Measurements from ENCODE around the gene MRNIP. TPM values are rescaled to one million over a fixed set of nuclear protein-coding genes. Genes with fewer than 3 reads are reported as not detected.

Gene MRNIP
- total and polyA plus RNA-seq, 2 of the 8 experiments (the other 6 are each of a cell fraction or from before 2014, with no cell fraction given): 29.6 TPM

DNA sequence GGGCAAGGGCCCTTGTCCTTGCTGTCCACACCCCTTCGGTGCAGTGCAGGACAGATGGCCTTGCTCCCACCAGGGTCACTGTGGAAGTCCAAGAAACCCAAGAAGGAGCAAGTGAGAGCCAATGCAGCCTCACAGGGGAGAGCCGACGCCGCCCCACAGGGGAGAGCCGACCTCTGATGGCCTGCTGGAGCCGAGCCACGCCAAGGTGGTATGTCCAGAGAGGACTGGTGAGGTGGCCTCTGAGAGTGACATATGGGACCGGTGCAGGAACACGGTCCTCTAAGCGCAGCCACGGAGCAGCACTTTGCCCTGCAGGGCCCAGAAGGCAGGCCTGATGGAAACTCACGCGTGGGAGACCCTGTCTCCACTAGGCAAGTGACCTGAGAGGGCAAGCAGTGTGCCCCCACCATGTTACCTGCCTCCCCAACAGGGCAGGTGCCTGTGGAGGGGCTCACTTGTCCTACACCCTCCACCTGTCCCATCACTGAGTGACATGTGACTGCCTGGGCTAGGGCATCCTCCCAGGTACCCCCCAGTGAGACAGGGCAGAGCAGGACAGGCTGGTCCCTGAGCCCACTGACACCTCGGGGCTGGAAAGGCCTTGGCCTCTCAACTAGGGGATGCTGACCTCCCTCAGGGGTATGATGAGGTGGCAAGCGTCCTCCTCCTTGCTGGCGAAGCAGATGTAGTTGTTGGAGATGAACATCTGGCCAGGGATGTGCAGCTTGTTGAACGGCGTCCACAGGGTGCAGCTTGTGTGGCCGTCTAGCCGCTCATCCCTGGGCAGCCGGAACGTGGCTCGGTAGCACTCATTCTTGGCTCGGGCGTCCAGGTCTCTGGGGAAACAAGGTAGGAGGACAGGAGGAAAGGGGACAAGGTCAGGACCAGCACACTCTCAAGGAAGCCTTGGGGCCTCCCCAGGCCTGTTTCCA, 32.4 kb upstream of the MRNIP start:
- H3K14ac ChIP-seq (ENCODE audit: insufficient read length): no peak overlapping the region
- H2BK20ac ChIP-seq (ENCODE audit: low read length): no peak overlapping the region
- TF ChIP-seq SUZ12 (IDR thresholded peaks at IDR 0.05; ENCODE audit: low read length): no peak
- no peak for TF ChIP-seq HDAC2 (IDR thresholded peaks at IDR 0.05; ENCODE audit: borderline replicate concordance in 1 of 2, low read depth in 2 of 2, low read length in 2 of 2)
- TF ChIP-seq KDM1A (IDR thresholded peaks at IDR 0.05; ENCODE audit: borderline replicate concordance, low read length): no peak

More for the DNA sequence above, 32.4 kb upstream of the MRNIP start:
- Histone ChIP-seq H3K4me3 (ENCODE audit: extremely low read depth in 1 of 4, insufficient read depth in 2 of 4, low read depth in 3 of 4, low read length in 4 of 4) (no peak overlapping the region), H3K79me1 (ENCODE audit: low read depth, low read length) (peaks cover 3% of the 10 kb centered on the region; the same call in 1 of the 2 replicates), H3K36me3 (ENCODE audit: control insufficient read depth in 2 of 4, insufficient read depth in 4 of 4, low read length in 3 of 4) (peaks cover 14 to 30% (median 22%) of the 10 kb centered on the region in 4 experiments), H4K8ac (ENCODE audit: extremely low read depth, insufficient read depth, low read length) (no peak overlapping the region), H3K4me2 (ENCODE audit: insufficient read depth in 1 of 2, low read depth in 2 of 2, low read length in 2 of 2) (no peak overlapping the region), H3K23me2 (ENCODE audit: low read depth, low read length) (no peaks in the 10 kb centered on the region), H3K9me3 (ENCODE audit: insufficient read depth in 2 of 2, low read depth in 1 of 2, low read length in 1 of 2) (no peaks in the 10 kb centered on the region), H3K56ac (replicated peaks; ENCODE audit: insufficient read length, low read depth, low read length) (no peak overlapping the region), H2AK5ac (ENCODE audit: low read depth, low read length) (no peak overlapping the region), H4K91ac (replicated peaks; ENCODE audit: insufficient read length, low read length) (no peak overlapping the region), H2BK15ac (ENCODE audit: low read length) (no peak overlapping the region), H2BK5ac (ENCODE audit: low read depth, low read length) (no peak overlapping the region), H3K4me1 (replicated peaks in 1 of 4; ENCODE audit: control insufficient read depth in 3 of 4, insufficient read depth in 4 of 4, low read length in 3 of 4) (peaks cover 0 to 3% (median 0%) of the 10 kb centered on the region in 4 experiments; a peak in 1 of 7 replicates), H4K20me1 (replicated peaks in 1 of 2; ENCODE audit: control insufficient read depth in 1 of 2, insufficient read depth in 2 of 2, low read length in 2 of 2) (peaks cover 0 to 4% of the 10 kb centered on the region in 2 experiments), H4K5ac (ENCODE audit: insufficient read length, low read depth, low read length) (no peak overlapping the region), H3K27me3 (replicated peaks in 1 of 4; ENCODE audit: control insufficient read depth in 3 of 4, extremely low read depth in 1 of 4, insufficient read depth in 3 of 4, low read length in 3 of 4) (no peaks in the 10 kb centered on the region), H3K79me2 (ENCODE audit: control insufficient read depth in 1 of 2, insufficient read depth in 2 of 2, low read length in 2 of 2) (no peaks in the 10 kb centered on the region), H2BK120ac (replicated peaks; ENCODE audit: low read depth, low read length) (no peak overlapping the region), H3K27ac (ENCODE audit: low read depth, low read length) (no peak overlapping the region), H2AFZ (ENCODE audit: low read length) (no peak overlapping the region), H3K4ac (replicated peaks; ENCODE audit: insufficient read length, low read depth, low read length) (no peak overlapping the region), H2BK12ac (ENCODE audit: low read depth, low read length) (no peak overlapping the region), H3K23ac (ENCODE audit: insufficient read length) (no peak overlapping the region), H3K9ac (replicated peaks in 1 of 4; ENCODE audit: extremely low read depth in 1 of 4, low read depth in 3 of 4, low read length in 3 of 4) (no peak overlapping the region), H3K18ac (ENCODE audit: extremely low read depth, low read length) (no peak overlapping the region)
- no peak for DNase-seq (ENCODE audit: low read depth in 1 of 2, low spot score in 2 of 2)
- POLR2A ChIA-PET (ENCODE audit: partially characterized antibody): no interaction called here
- CTCF ChIA-PET (ENCODE audit: partially characterized antibody): interaction anchor here (1.2 to 3.1 kb wide), 3 partner anchors 13 to 90 kb away, joined by 3 to 13 read pairs (median 13); no protein-coding TSS in a partner anchor
- WGBS, 2 experiments (ENCODE audit: extremely low coverage in 1 of 2, insufficient coverage in 1 of 2, insufficient read length in 1 of 2, insufficient replicate concordance in 2 of 2, low coverage in 1 of 2, low lambda C conversion rate in 2 of 2, missing lambda C conversion rate in 1 of 2): 95% methylated on average over 23 of the region's 25 CpGs; no CpG with 5 or more reads in 1 of the 2 experiments
- FAIRE-seq: no peak

Measured in H1 (cell line).